A549 (cell line): ENCODE measurements around the gene MANEAL. TPM values are rescaled to one million over a fixed set of nuclear protein-coding genes. Genes with fewer than 3 reads are reported as not detected.

Experiments
- ATAC-seq, 2 experiments: fragments of 200-7000 bp in 1 of 2; fragments of >200 bp in 1 of 2; cut with Nextera tagmentation in 1 of 2; cut with Tn5 transposase in 1 of 2; 3 replicates each; pipeline versions ENCODE4 v1.8.0 to v1.9.1; 2018 to 2020; ENCODE audit warnings: mild to moderate bottlenecking in 1 of 2, moderate library complexity in 1 of 2
- CTCF ChIA-PET: fragments of 300-600 bp; sonication (Branson Sonifier 250); formaldehyde crosslinking; extraction: SDS; loops from one replicate; lab custom pipeline; 2021; ENCODE audit warnings: antibody characterized with exemption, inconsistent platforms; lab: Yijun Ruan, JAX
- POLR2A ChIA-PET: fragments of 350-600 bp; formaldehyde crosslinking; extraction: SDS; loops from one replicate; lab custom pipeline; 2021; ENCODE audit warnings: antibody characterized with exemption, inconsistent platforms; lab: Yijun Ruan, JAX
- DNase-seq, 2 experiments: peaks; one replicate each; pipeline versions ENCODE4 v3.0.0 to v3.0.0-alpha.2; 2011 to 2016; ENCODE audit warnings: low read depth in 1 of 2, low spot score in 1 of 2
- FAIRE-seq: peaks from 2 replicates; lab custom pipeline; 2011; peaks lifted over from hg19 to GRCh38; lab: Jason Lieb, UNC
- H3K27ac ChIP-seq, 2 experiments: fragments of >200 bp; sonication (Bioruptor Twin); formaldehyde crosslinking; 3 replicates each; pipeline ENCODE4 v1.5.1; 2016 to 2017
- H3K4me1 ChIP-seq: fragments of >200 bp; sonication (Bioruptor Twin); formaldehyde crosslinking; 3 replicates; pipeline ENCODE4 v1.6.1; 2016
- H3K4me2 ChIP-seq: fragments of >200 bp; sonication (Bioruptor Twin); formaldehyde crosslinking; 3 replicates; pipeline ENCODE4 v1.6.1; 2016
- H3K4me3 ChIP-seq: fragments of >200 bp; sonication (Bioruptor Twin); formaldehyde crosslinking; 3 replicates; pipeline ENCODE4 v1.5.1; 2016
- H3K9me3 ChIP-seq: fragments of >200 bp; sonication (Bioruptor Twin); formaldehyde crosslinking; 3 replicates; pipeline ENCODE4 v1.6.1; 2016
- ATOH8 ChIP-seq: fragments of 250-450 bp; sonication (Bioruptor Pico); IDR thresholded peaks from 2 replicates; pipeline ENCODE4 v1.5.0; 2020; ENCODE audit warnings: low read depth, mild to moderate bottlenecking, moderate library complexity
- CEBPB ChIP-seq, 2 experiments: fragments of >200 bp in 1 of 2; sonication (Bioruptor Twin) in 1 of 2; formaldehyde crosslinking in 1 of 2; IDR thresholded peaks; 2 replicates each; pipeline ENCODE4 v1.6.1; 2012 to 2016
- CHD2 ChIP-seq: fragments of 150-350 bp; IDR thresholded peaks from 2 replicates; pipeline ENCODE4 v1.6.1; 2014; ENCODE audit warnings: low read length; ENCODE audit not compliant: partially characterized antibody
- EHF ChIP-seq: fragments of 250-450 bp; sonication (Bioruptor Pico); IDR thresholded peaks from 2 replicates; pipeline ENCODE4 v1.5.0; 2020; ENCODE audit warnings: mild to moderate bottlenecking
- FOSB ChIP-seq: fragments of 250-450 bp; sonication (Bioruptor Pico); IDR thresholded peaks from 2 replicates; pipeline ENCODE4 v1.5.0; 2020; ENCODE audit warnings: mild to moderate bottlenecking, moderate library complexity
- FOSL2 ChIP-seq, 2 experiments: fragments of 450-650 bp in 1 of 2; fragments of >200 bp in 1 of 2; sonication (Bioruptor Twin) in 1 of 2; formaldehyde crosslinking; IDR thresholded peaks; 2 replicates each; pipeline versions ENCODE4 v1.5.0 to v1.6.1; 2016 to 2020; ENCODE audit warnings: mild to moderate bottlenecking in 1 of 2, moderate library complexity in 1 of 2
- HDAC2 ChIP-seq: fragments of 200-600 bp; sonication (generic); IDR thresholded peaks from 2 replicates; pipeline ENCODE4 v1.6.1; 2016
- HEYL ChIP-seq: fragments of 250-450 bp; sonication (Bioruptor Pico); IDR thresholded peaks from 2 replicates; pipeline ENCODE4 v1.8.0; 2021; ENCODE audit warnings: mild to moderate bottlenecking, moderate library complexity
- HOXA7 ChIP-seq: fragments of 250-450 bp; sonication (Bioruptor Pico); IDR thresholded peaks from 2 replicates; pipeline ENCODE4 v1.5.0; 2020; ENCODE audit warnings: mild to moderate bottlenecking, moderate library complexity
- HOXB13 ChIP-seq: fragments of 250-450 bp; sonication (Bioruptor Pico); IDR thresholded peaks from 2 replicates; pipeline ENCODE4 v1.5.0; 2020; ENCODE audit warnings: low read depth, mild to moderate bottlenecking, moderate library complexity
- JUNB ChIP-seq: fragments of >200 bp; sonication (Bioruptor Twin); formaldehyde crosslinking; IDR thresholded peaks from 2 replicates; pipeline ENCODE4 v1.6.1; 2016
- KDM1A ChIP-seq: fragments of 200-600 bp; sonication (generic); IDR thresholded peaks from 2 replicates; pipeline ENCODE4 v1.6.1; 2016; ENCODE audit warnings: low read depth, mild to moderate bottlenecking
- MAFK ChIP-seq: fragments of 450-650 bp; IDR thresholded peaks from 2 replicates; pipeline ENCODE4 v1.6.1; 2014; ENCODE audit not compliant: partially characterized antibody
- NFE2L2 ChIP-seq: fragments of 150-350 bp; conservative IDR thresholded peaks from 2 replicates; pipeline ENCODE4 v1.6.1; 2014; ENCODE audit warnings: low read length
- NPAS2 ChIP-seq: fragments of 250-450 bp; sonication (Bioruptor Pico); IDR thresholded peaks from 2 replicates; pipeline ENCODE4 v1.8.0; 2022; ENCODE audit warnings: mild to moderate bottlenecking, moderate library complexity, borderline replicate concordance
- PHF8 ChIP-seq: fragments of 200-600 bp; sonication (generic); IDR thresholded peaks from 2 replicates; pipeline ENCODE4 v1.6.1; 2016; ENCODE audit warnings: low read depth, mild to moderate bottlenecking, antibody characterized with exemption, moderate library complexity, borderline replicate concordance
- POLR2A ChIP-seq: IDR thresholded peaks from 2 replicates; pipeline ENCODE4 v1.6.1; 2012; ENCODE audit warnings: mild to moderate bottlenecking, low read length
- RCOR1 ChIP-seq: fragments of 150-350 bp; IDR thresholded peaks from 2 replicates; pipeline ENCODE4 v1.6.1; 2014; ENCODE audit warnings: antibody characterized with exemption, low read length, low read depth
- RFX5 ChIP-seq: fragments of 450-650 bp; IDR thresholded peaks from 2 replicates; pipeline ENCODE4 v1.7.1; 2014; ENCODE audit warnings: antibody characterized with exemption, mild to moderate bottlenecking, moderate library complexity
- SMC3 ChIP-seq: fragments of >200 bp; sonication (Bioruptor Twin); formaldehyde crosslinking; IDR thresholded peaks from 3 replicates; pipeline ENCODE4 v1.6.1; 2018; ENCODE audit warnings: inconsistent platforms
- ZFP36 ChIP-seq: fragments of 450-650 bp; IDR thresholded peaks from 2 replicates; pipeline ENCODE4 v1.6.1; 2014; ENCODE audit warnings: borderline replicate concordance; ENCODE audit not compliant: partially characterized antibody
- ZNF302 ChIP-seq: fragments of 250-450 bp; sonication (Bioruptor Pico); IDR thresholded peaks from 2 replicates; pipeline ENCODE4 v1.9.0; 2021; ENCODE audit warnings: inconsistent platforms, mild to moderate bottlenecking, moderate library complexity
- WGBS: methylation state at CpG from one replicate; pipeline ENCODE4 v1.1.6; 2017; ENCODE audit errors: missing lambda C conversion rate; 5-methylcytosine and 5-hydroxymethylcytosine counted together
- polyA plus RNA-seq, 4 experiments: library from polyadenylated mRNA; depleted of rRNA in 3 of 4; stranded (reverse); fragments of >200 nt; fragmentation: RNase III in 1 of 4; extraction: RNeasy Plus Mini Kit Qiagen cat#74134 plus additional on column Dnase treatment in 1 of 4; gene quantifications; 2 replicates in 3 of 4; 3 replicates in 1 of 4; pipeline ENCODE4 v1.2.3, GENCODE V29; 2011 to 2017
- TF ChIP-seq, protein P1 (sequence below): fragments of >200 bp; sonication (Bioruptor Twin); formaldehyde crosslinking; IDR thresholded peaks from 2 replicates; pipeline ENCODE4 v1.6.1; 2016
- TF ChIP-seq, protein P2 (sequence below): fragments of 200-600 bp; sonication (generic); IDR thresholded peaks from 2 replicates; pipeline ENCODE4 v1.6.1; 2016; ENCODE audit warnings: antibody characterized with exemption, mild to moderate bottlenecking, moderate library complexity

Gene MANEAL
- polyA plus RNA-seq, 2 of the 4 experiments (the other 2 are of a cell fraction): 8.9 to 15.5 TPM

DNA sequence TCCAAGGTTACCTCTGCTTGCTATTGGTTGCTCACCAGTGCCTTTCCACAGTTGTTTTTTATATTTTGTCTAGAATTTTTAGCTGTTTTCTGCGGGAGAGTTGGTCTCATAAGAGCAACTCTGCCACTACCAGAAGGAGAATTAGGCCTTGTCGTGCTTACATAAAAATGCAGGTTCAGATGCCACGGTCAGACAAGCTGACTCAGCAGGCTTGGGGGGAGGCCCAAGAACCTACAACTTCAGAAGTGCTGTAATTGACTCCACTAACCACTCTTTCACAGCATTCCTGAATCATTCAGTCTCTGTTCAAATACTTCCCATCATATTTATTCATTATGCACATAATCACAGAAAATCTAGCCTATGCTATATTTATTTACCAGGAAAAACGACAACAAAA, 37.5 kb downstream of the MANEAL start:
- H3K4me2 ChIP-seq: no peak overlapping the region
- ChIA-PET CTCF (no interaction called here), POLR2A (no interaction called here)
- DNase-seq (no peak), ATAC-seq (no peak), FAIRE-seq (no peak)
- TF ChIP-seq RCOR1 (no peak), MAFK (peak; percentile 48)
- H3K4me1 ChIP-seq: peaks cover 8% of the 10 kb centered on the region; the same call in 2 of the 3 replicates
- H3K9me3 ChIP-seq: no peaks in the 10 kb centered on the region
- no peak overlapping the region for H3K4me3 ChIP-seq
- H3K27ac ChIP-seq: no peak overlapping the region
- 93% methylated on average over 4 of the region's 4 CpGs for WGBS

DNA sequence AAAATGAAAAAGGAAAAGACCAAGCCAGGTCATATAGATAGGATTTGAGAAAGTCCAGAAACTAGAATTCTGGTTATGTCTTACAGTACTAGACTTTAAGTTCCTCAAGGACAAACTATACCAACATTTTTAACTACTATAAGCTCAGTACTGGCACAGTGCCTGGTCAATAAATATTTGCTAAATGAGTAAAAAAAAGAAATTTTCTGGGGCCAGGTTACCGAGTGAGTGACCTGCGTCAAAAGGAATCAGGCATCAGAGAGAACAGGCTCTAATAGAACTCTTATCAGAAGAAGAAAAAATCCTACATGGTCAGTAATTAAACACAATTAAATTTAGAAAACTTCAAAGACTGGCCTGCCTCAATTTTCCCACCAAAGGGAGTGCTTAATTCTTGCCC, 38.2 kb downstream of the MANEAL start:
- Histone ChIP-seq H3K4me2 (no peak overlapping the region), H3K4me1 (peaks cover 8% of the 10 kb centered on the region; the same call in 2 of the 3 replicates), H3K27ac (no peak overlapping the region), H3K4me3 (no peak overlapping the region), H3K9me3 (no peaks in the 10 kb centered on the region)
- no peak for ATAC-seq
- WGBS: 26% methylated on average over 2 of the region's 2 CpGs
- TF ChIP-seq CEBPB (IDR thresholded peaks at IDR 0.05) (no peak), FOSL2 (IDR thresholded peaks at IDR 0.05) (no peak), FOSL2 (CRISPR knock-in tag; IDR thresholded peaks at IDR 0.05) (no peak), HDAC2 (no peak), HEYL (CRISPR knock-in tag) (no peak), SMC3 (no peak), CHD2 (no peak), RFX5 (no peak), ZFP36 (no peak), PHF8 (no peak), NFE2L2 (no peak), HOXB13 (no peak), ZNF302 (CRISPR knock-in tag) (no peak), POLR2A (no peak), NPAS2 (CRISPR knock-in tag) (no peak)
- TF ChIP-seq, protein P1, sequence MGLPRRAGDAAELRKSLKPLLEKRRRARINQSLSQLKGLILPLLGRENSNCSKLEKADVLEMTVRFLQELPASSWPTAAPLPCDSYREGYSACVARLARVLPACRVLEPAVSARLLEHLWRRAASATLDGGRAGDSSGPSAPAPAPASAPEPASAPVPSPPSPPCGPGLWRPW: no peak
- CTCF ChIA-PET: no interaction called here
- no peak for FAIRE-seq
- POLR2A ChIA-PET: no interaction called here
- no peak for DNase-seq

DNA sequence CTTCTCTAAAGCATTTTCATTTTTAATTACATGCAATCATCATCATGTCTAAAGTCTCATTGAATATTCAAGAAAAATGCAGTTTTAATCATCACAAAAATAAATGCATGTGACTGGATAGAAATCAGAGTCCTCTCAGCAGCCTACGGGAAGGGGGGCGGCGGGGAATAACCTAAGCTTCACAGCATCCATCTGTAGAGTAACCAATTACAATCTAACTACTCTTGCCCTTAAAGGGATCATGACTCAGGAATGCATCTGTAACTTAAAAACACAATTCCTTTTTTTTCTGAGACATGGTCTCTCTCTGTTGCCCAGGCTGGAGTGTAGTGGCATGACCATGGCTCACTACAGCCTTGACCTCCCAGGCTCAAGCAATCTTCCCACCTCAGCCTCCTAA, 43.1 kb downstream of the MANEAL start:
- Histone ChIP-seq H3K4me2 (no peak overlapping the region), H3K27ac (no peak overlapping the region), H3K4me3 (no peak overlapping the region), H3K4me1 (peaks cover 7% of the 10 kb centered on the region; the same call in 2 of the 3 replicates), H3K9me3 (no peaks in the 10 kb centered on the region)
- ChIA-PET CTCF (interaction anchor here (1.2 to 1.4 kb wide), 3 partner anchors 9 to 23 kb away, joined by 3 to 5 read pairs (median 3); partner anchors contain the start of gene MTF1), POLR2A (no interaction called here)
- ATAC-seq (no peak), DNase-seq (no peak), FAIRE-seq (no peak)
- TF ChIP-seq HDAC2: no peak
- WGBS: 59% methylated on average over 3 of the region's 3 CpGs

GRCh38 chr1:37839676-37840075, 46.0 kb downstream of the MANEAL start:
- no peak for FAIRE-seq
- CTCF ChIA-PET: interaction anchor here (2.3 kb wide), 1 partner anchor 21 kb away, joined by 7 read pairs; no protein-coding TSS in a partner anchor
- TF ChIP-seq KDM1A: no peak
- no peak for TF ChIP-seq HOXB13
- TF ChIP-seq FOSB (CRISPR knock-in tag): no peak
- no peak for TF ChIP-seq ZFP36
- no peak for TF ChIP-seq NPAS2 (CRISPR knock-in tag)
- TF ChIP-seq, protein P2, sequence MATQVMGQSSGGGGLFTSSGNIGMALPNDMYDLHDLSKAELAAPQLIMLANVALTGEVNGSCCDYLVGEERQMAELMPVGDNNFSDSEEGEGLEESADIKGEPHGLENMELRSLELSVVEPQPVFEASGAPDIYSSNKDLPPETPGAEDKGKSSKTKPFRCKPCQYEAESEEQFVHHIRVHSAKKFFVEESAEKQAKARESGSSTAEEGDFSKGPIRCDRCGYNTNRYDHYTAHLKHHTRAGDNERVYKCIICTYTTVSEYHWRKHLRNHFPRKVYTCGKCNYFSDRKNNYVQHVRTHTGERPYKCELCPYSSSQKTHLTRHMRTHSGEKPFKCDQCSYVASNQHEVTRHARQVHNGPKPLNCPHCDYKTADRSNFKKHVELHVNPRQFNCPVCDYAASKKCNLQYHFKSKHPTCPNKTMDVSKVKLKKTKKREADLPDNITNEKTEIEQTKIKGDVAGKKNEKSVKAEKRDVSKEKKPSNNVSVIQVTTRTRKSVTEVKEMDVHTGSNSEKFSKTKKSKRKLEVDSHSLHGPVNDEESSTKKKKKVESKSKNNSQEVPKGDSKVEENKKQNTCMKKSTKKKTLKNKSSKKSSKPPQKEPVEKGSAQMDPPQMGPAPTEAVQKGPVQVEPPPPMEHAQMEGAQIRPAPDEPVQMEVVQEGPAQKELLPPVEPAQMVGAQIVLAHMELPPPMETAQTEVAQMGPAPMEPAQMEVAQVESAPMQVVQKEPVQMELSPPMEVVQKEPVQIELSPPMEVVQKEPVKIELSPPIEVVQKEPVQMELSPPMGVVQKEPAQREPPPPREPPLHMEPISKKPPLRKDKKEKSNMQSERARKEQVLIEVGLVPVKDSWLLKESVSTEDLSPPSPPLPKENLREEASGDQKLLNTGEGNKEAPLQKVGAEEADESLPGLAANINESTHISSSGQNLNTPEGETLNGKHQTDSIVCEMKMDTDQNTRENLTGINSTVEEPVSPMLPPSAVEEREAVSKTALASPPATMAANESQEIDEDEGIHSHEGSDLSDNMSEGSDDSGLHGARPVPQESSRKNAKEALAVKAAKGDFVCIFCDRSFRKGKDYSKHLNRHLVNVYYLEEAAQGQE: no peak
- TF ChIP-seq EHF (CRISPR knock-in tag): no peak
- no peak for TF ChIP-seq HOXA7
- no peak for TF ChIP-seq JUNB
- no peak for TF ChIP-seq ATOH8 (CRISPR knock-in tag)
- Histone ChIP-seq H3K4me2 (no peak overlapping the region), H3K27ac (no peak overlapping the region), H3K4me1 (peaks cover 9% of the 10 kb centered on the region), H3K9me3 (no peaks in the 10 kb centered on the region), H3K4me3 (no peak overlapping the region)
- no peak for ATAC-seq
- POLR2A ChIA-PET: no interaction called here
- WGBS: 95% methylated on average over 10 of the region's 10 CpGs
- DNase-seq: no peak
